ENCODE results near the gene CYP39A1.

Gene CYP39A1

GRCh38 chr6:46676604-46677313 is 24.1 kb upstream of the CYP39A1 start:
- DNase-seq (ENCODE audit: low read depth in 1 of 2, low spot score in 1 of 2), result no peak
- H3K27ac ChIP-seq (replicated peaks), result no peak overlapping the region
- TF ChIP-seq SPI1 (IDR thresholded peaks at IDR 0.05; ENCODE audit: borderline replicate concordance, low read depth) (no peak), GABPA (IDR thresholded peaks at IDR 0.05; ENCODE audit: low read depth) (no peak), POLR2AphosphoS5 (IDR thresholded peaks at IDR 0.05; ENCODE audit: low read depth) (no peak), CTCF (IDR thresholded peaks at IDR 0.05; ENCODE audit: insufficient read depth, low read length) (no peak), REST (IDR thresholded peaks at IDR 0.05; ENCODE audit: insufficient replicate concordance, low read depth) (no peak)
- H3K27me3 ChIP-seq (ENCODE audit: insufficient read depth, poor library complexity, severe bottlenecking), result peaks cover 6% of the 10 kb centered on the region
- no peak overlapping the region for H3K4me3 ChIP-seq (replicated peaks; ENCODE audit: insufficient read depth, low read length)

- TF ChIP-seq GABPA (IDR thresholded peaks at IDR 0.05; ENCODE audit: low read depth), result no peak
- TF ChIP-seq REST (IDR thresholded peaks at IDR 0.05; ENCODE audit: insufficient replicate concordance, low read depth), result no peak
- TF ChIP-seq POLR2AphosphoS5 (IDR thresholded peaks at IDR 0.05; ENCODE audit: low read depth), result no peak
- no peak for TF ChIP-seq CTCF (IDR thresholded peaks at IDR 0.05; ENCODE audit: insufficient read depth, low read length)
- TF ChIP-seq SPI1 (IDR thresholded peaks at IDR 0.05; ENCODE audit: borderline replicate concordance, low read depth), result no peak
- no peak overlapping the region for H3K4me3 ChIP-seq (replicated peaks; ENCODE audit: insufficient read depth, low read length)
- no peak overlapping the region for H3K27ac ChIP-seq (replicated peaks)
Observed at GRCh38 chr6:46674410-46674809, 21.8 kb upstream of the CYP39A1 start.

GRCh38 chr6:46667377-46667776 is 14.8 kb upstream of the CYP39A1 start:
- no peak for TF ChIP-seq GABPA (IDR thresholded peaks at IDR 0.05; ENCODE audit: low read depth)
- no peak for TF ChIP-seq CTCF (IDR thresholded peaks at IDR 0.05; ENCODE audit: insufficient read depth, low read length)
- no peak for TF ChIP-seq POLR2AphosphoS5 (IDR thresholded peaks at IDR 0.05; ENCODE audit: low read depth)
- no peak for TF ChIP-seq SPI1 (IDR thresholded peaks at IDR 0.05; ENCODE audit: borderline replicate concordance, low read depth)
- no peak for TF ChIP-seq REST (IDR thresholded peaks at IDR 0.05; ENCODE audit: insufficient replicate concordance, low read depth)
- Histone ChIP-seq H3K27me3 (ENCODE audit: insufficient read depth, poor library complexity, severe bottlenecking) (peaks cover 4% of the 10 kb centered on the region), H3K27ac (replicated peaks) (no peak overlapping the region), H3K4me3 (replicated peaks; ENCODE audit: insufficient read depth, low read length) (no peak overlapping the region)
- DNase-seq (ENCODE audit: low read depth in 1 of 2, low spot score in 1 of 2), result no peak

More at GRCh38 chr6:46674410-46674809, 21.8 kb upstream of the CYP39A1 start:
- no peak for DNase-seq (ENCODE audit: low read depth in 1 of 2, low spot score in 1 of 2)
- peaks cover 6% of the 10 kb centered on the region for H3K27me3 ChIP-seq (ENCODE audit: insufficient read depth, poor library complexity, severe bottlenecking)

Measured in HL-60 (cell line).